Measurements from ENCODE around the gene SLC1A5.
"Not testable (repeated sequence)": the region's sequence is repeated elsewhere in the genome, so short reads cannot be mapped to it uniquely, and the experiment has no call there.

SLC1A5 gene

DNA sequence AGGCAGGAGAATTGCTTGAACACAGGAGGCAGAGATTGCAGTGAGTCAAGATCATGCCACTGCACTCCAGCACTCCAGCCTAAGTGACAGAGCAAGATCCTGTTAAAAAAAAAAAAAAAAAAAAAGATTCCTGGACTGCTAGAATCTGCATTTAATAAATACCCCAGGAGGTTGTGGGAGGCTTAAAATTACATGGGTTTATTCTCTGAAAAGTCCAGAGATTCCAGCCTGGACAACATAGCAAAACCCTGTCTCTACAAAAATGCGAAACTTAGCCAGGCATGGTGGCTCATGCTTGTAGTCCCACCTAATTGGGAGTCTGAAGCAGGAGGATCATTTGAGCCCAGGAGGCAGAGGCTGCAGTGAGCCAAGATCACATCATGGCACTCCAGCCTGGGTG lies 9.5 kb upstream of the SLC1A5 start:
- DNase-seq: no peak

DNA sequence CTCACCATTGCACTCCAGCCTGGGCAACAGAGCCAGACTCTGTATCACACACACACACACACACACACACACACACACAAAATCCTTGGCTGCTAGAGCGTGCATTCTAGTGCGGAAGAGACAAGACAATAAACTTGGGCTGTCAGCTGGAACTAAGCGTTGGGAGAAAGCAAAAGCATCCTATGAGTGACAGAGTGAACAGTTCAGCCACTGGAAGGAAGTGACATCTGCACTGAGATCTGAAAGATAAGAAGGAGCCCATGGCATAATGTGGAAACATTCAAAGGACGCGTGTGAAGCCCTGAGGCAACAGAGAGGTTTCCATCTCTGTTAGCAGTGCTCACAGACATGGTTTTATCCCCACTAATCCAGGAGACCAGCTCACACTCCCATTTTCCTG lies 3.5 kb upstream of the SLC1A5 start:
- no peak for DNase-seq

GRCh38 chr19:46789371-46789770 lies 977 bp upstream of the SLC1A5 start:
- DNase-seq: no peak

DNA sequence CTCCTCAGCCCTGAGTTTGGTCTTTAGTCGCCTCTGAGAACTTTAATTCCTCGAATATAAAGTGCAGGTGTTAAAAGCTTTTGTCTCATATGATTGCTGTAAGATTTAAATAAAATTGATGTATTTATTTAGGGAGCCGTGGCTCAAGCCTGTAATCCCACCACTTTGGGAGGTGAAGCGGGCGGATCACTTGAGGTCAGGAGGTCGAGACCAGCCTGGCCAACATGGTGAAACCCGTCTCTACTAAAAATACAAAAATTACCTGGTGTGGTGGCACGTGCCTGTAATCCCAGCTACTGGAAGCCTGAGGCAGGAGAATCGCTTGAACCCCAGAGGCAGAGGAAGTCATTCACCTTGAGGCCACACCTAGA lies 559 bp upstream of the SLC1A5 start:
- DNase-seq: no peak

GRCh38 chr19:46787331-46788261 lies 798 bp downstream of the SLC1A5 start:
- peak; percentile 47 for DNase-seq

GRCh38 chr19:46787040-46787330 lies 1.4 kb downstream of the SLC1A5 start:
- DNase-seq: no peak

DNA sequence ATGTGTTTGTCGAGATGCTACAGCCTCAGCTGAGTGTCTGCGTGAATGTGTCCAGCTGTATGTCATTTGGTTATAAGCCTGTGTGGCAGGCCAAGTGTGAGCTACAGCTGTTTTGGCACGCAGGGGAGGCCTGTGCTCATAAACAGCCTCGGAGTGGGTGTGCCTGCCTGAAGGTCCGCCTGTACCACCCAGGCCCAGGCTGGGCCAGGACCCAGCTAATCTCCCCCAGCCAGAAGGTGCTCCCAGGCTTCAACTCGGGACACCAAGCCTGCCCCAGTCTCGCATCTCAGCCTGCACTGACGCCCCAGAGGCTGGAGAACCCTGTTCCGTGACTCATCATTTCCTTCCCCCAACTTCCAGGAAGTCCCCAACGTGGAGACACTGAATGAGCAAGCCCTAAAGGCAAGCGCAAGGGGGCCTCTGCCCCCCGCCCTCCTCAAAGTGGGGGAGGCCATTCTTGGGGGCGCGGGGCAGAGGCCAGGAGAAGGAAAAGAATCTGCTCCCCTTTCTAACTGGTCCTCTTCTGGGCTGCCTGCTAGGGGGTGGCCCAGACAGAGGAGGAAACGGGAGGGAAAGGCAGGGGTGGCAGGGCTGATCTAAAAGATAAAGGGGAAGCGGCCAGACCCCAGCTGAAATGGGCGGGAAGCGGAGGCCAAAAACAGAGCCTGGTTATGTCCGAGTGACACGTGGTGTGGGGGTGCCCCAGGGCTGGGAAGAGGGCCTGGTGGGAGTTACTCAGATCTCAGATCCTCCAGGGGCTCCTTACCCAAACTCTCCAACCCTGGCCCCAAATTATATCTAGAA lies 2.0 kb downstream of the SLC1A5 start:
- peak; percentile 82 for DNase-seq

GRCh38 chr19:46785980-46786235 lies 2.5 kb downstream of the SLC1A5 start:
- no peak for DNase-seq

DNA sequence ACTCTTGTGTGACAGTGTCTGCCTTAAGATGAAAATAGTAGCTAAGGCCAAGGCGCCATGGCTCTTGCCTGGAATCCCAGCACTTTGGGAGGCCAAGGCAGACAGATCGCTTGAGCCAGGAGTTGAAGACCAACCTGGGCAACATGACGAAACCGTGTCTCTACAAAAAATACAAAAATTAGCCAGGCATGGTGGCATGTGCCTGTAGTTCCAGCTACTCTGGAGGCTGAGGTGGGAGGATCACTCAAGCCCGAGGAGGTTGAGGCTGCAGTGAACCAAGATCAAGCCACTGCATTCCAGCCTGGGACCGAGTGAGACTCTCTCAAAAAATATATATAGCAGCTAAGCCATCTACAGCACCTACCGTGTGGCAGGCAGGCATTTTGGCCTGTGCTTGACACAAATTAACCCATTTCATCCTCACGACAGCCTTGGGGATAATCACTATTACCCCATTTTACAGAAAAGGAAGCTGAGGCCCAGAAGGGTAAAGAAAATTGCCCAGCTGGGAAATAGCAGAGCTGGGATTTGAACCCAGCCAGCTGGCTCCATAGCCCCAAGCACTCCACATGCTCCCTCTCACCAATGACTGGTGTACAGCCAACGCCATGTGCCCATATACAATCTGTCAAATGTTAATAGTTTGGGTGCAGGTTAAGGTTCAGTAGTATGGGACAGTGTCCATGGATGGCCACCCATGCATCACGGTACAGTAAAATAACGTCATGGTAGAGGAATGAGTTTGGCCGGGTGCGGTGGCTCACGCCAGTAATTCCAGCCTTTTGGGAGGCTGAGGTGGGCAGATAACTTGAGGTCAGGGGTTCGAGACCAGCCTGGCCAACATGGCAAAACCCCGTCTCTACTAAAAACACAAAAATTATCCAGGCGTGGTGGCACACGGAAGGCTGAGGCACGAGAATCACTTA lies 3.1 kb downstream of the SLC1A5 start:
- DNase-seq: no peak

DNA sequence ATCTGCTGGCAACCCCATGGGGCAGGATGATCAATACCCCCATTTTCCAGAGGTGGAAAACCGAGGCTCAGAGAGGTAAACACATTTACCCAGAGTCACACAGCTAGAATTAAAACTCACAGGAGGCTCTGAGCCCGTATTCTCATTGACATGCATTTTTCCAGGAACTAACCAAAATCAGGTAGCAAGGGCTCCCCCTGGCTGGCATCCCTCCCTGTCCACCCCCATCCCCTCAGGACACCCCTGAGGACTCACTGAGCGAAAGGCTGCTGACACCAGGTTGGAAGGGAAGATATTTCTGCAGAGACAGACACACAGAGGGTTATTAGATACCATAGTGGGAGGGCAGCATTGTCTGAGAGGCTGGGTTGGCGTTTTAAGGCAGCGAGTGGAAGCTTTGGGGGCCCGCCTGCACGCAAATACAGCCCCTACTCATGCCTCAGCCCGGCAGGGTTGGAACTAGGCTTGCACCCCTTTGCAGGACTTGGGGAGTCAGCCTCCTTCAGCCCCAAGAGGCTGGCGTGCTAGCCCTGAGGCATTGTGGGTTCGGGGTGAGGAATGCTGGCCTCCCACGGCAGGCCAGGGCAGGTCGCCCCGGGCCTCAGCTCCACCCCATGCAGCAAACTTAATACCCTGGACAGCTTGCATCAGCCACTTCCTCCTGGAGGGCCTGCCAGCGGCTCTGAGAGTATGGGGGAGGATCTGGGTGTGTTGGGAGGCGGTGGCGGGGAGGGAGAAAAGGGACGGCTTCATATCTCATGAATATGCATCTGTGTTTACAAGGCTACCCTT lies 3.9 kb downstream of the SLC1A5 start:
- peak; percentile 73 for DNase-seq

- DNase-seq: no peak
These were observed 4.7 kb downstream of the SLC1A5 start for GRCh38 chr19:46783670-46784069.

GRCh38 chr19:46782355-46783019 lies 5.9 kb downstream of the SLC1A5 start:
- DNase-seq: no peak

DNA sequence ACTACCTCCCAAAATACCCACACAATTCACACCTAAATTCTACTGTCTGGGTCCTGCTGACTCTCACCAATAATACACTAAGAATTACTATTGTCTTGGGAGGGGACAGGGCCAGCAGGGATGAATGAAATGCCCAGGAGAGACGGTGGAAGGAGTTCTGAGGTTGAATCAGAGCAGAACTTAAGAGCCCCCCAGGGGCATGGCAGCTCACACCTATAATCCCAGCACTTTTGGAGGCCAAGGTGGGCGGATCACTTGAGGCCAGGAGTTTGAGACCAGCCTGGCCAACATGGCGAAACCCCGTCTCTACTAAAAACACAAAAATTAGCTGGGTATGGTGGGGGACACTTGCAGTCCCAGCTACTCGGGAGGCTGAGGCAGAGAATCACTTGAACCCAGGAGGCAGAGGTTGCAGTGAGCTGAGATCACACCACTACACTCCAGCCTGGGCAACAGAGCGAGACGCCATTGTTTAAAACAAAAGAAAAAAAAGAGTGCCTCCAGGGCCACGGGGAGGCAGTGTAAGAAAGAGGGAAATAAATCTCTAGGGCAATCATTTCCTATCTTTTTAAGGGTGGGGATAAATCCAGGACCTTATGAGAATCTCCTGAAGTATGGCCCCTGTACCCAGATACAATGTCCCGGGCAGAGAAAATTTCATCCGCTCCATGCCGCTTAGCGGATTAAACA lies 10.3 kb downstream of the SLC1A5 start:
- not testable (repeated sequence) for DNase-seq

DNA sequence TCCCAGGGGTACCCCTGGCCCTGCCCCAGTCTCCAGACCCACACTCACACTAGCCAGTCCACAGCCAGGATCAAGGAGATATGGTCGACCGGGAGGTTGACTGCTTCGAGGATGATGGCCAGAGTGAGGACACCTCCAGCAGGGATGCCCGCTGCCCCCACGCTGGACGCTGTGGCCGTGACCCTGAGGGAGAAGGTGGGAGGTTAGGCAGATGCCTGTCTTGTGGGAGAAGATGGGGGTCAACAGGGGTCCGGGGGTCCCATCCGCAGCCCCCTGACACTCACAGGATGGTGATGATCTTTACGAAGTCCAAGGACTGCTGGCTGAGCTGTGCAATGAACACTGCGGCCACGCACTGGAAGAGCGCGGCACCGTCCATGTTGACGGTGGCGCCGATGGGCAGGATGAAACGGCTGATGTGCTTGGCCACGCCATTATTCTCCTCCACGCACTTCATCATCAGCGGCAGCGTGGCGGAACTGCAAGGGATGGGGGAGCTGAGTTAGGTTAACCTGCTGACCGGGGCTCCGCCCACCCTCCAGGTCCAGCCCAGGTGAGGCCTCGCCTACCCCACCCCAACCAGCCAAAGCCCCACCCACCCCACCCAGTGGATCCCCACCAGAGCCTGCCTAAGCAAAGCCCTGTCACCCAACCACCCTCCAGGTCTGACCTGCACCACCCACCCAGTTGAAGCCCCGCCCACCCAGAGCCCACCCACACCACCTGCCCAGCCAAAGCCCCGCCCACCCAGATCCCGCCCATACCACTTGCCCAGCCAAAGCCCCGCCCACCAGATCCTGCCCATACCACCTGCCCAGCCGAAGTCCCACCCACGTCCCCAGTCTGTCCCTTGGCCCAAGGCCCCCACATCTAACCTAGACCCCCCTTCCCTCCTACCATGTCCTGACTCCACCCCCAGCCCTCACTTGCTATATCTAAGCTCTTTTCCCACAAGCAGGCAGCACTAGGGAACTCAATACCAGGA lies 11.2 kb downstream of the SLC1A5 start:
- no peak for DNase-seq

DNA sequence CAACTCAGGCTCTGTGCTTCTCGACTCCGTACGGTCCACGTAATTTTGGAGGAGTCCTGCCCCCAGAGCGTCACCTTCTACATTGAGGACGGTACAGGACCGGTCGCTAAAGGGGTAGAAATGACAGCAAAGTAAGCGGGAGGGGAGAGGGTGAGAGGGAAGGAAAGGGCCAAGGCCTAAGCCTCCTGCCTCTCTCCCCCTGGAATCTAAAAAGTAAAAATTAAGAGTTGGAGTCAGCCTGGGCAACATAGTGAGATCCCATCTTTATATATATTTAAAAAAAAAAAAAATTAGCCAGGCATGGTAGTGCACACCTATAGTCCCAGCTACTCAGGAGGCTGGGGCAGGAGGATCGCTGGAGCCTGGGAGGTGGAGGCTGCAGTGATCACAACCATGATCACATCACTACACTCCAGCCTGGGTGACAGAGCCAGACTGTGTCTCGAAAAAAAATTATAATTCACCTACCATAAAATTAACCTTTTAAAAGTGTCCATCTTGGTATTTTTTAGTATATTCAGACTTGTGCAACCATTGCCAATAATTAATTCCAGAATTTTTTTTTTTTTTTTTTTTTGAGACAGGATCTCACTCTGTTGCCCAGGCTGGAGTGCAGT lies 12.6 kb downstream of the SLC1A5 start:
- DNase-seq: no peak

DNA sequence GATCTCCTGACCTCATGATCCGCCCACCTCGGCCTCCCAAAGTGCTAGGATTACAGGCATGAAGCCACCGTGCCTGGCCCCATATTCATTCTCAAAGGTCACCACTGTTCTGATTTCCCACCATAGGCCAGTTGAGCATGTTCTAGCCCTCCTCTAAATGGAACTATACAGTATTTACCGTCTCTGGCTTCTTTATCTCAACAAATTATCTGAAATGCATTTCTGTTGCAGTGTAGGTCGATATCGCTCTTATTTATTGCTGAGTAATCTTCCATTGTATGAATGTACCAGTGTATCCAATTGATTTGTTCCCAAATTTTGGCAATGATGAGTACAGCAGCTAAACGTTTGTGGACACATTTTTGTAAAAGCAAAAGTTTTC lies 15.4 kb downstream of the SLC1A5 start:
- DNase-seq: no peak

DNA sequence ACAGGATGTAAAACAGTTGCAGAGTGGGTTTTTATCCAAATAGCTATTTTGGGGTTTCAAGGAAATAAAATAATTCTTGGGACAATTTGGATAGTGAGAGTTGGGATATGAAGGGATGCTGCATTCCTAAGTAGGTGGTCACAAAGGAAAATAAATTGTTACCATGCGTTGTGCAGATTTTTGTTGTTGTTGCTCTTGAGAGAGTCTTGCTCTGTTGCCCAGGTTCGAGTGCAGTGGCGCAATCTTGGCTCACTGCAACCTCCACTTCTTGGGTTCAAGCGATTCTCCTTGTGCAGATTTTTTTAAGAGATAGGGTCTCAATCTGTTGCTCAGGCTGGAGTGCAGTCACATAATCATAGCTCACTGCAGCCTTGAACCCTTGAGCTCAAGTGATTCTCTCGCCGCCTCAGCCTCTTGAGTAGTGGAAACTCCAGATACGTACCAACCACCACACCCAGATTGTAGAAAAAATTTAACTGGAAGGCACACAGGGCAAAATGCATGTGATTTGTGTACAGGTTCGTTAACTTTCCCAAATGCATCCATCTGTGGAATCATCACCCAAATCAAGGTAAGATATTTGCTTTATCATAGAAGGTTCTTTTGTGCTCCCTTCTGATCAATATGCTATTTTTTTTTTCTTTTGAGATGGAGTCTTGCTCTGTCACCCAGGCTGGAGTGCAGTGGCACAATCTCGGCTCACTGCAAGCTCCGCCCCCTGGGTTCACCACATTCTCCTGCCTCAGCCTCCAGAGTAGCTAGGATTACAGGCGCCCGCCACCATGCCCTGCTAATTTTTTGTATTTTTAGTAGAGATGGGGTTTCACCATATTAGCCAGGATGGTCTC lies 16.0 kb downstream of the SLC1A5 start:
- no peak for DNase-seq

DNA sequence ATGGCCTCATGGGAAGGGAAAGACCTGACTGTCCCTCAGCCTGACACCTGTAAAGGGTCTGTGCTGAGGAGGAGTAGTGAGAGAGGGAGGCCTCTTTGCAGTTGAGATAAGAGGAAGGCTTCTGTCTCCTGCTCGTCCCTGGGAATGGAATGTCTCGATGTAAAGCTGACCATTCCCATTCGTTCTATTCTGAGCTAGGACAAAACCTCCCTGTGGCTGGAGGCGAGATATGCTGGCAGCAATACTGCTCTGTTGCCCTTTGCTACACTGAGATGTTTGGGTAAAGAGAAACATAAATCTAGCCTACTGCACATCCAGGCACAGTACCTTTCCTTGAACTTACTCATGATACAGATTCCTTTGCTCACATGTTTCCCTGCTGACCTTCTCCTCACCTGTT lies 19.6 kb downstream of the SLC1A5 start:
- not testable (repeated sequence) for DNase-seq
